Endodermal cell (in vitro differentiated cells): ENCODE data around the gene ADAMTS17. TPM values are rescaled to one million over a fixed set of nuclear protein-coding genes. Genes with fewer than 3 reads are reported as not detected.
A peak's percentile ranks its signal among the peaks of the same experiment; 100 is the strongest.

Experiments used
- DNase-seq: peaks from one replicate; pipeline ENCODE4 v3.0.0-alpha.2; 2017
- H3K27ac ChIP-seq: 2 replicates; pipeline ENCODE4 v1.5.1; 2013; ENCODE audit warnings: mild to moderate bottlenecking, low read depth, low read length, moderate library complexity
- H3K27me3 ChIP-seq: 2 replicates; pipeline ENCODE4 v1.6.1; 2013; ENCODE audit warnings: mild to moderate bottlenecking, low read length, moderate library complexity; ENCODE audit not compliant: insufficient read depth, control insufficient read depth, poor library complexity, severe bottlenecking
- H3K36me3 ChIP-seq: 2 replicates; pipeline ENCODE4 v1.7.0; 2013; ENCODE audit warnings: mild to moderate bottlenecking, low read length, moderate library complexity; ENCODE audit not compliant: control insufficient read depth, insufficient read depth
- H3K4me1 ChIP-seq: one replicate; pipeline ENCODE4 v1.7.0; 2013; ENCODE audit warnings: low read length; ENCODE audit not compliant: control insufficient read depth, insufficient read depth
- H3K4me3 ChIP-seq: 2 replicates; pipeline ENCODE4 v1.5.1; 2013; ENCODE audit warnings: mild to moderate bottlenecking, low read length, moderate library complexity
- H3K9ac ChIP-seq: 2 replicates; pipeline ENCODE4 v1.6.1; 2013; ENCODE audit warnings: mild to moderate bottlenecking, low read length, moderate library complexity; ENCODE audit not compliant: poor library complexity, severe bottlenecking; ENCODE audit errors: extremely low read depth
- H3K9me3 ChIP-seq: 2 replicates; pipeline ENCODE4 v1.6.1; 2013; ENCODE audit warnings: mild to moderate bottlenecking, low read length, moderate library complexity; ENCODE audit not compliant: control insufficient read depth
- H3K27ac Mint-ChIP-seq: 2 replicates; pipeline ENCODE4 v1.8.0; 2020; ENCODE audit warnings: mixed read lengths
- H3K27me3 Mint-ChIP-seq: 2 replicates; pipeline ENCODE4 v1.8.0; 2021; ENCODE audit warnings: mild to moderate bottlenecking, mixed read lengths; ENCODE audit not compliant: insufficient read depth
- H3K36me3 Mint-ChIP-seq: 2 replicates; pipeline ENCODE4 v1.8.0; 2020; ENCODE audit warnings: low read depth, mixed read lengths
- H3K4me1 Mint-ChIP-seq: 2 replicates; pipeline ENCODE4 v1.8.0; 2020; ENCODE audit warnings: mixed read lengths
- H3K4me3 Mint-ChIP-seq: 2 replicates; pipeline ENCODE4 v1.8.0; 2020; ENCODE audit warnings: mild to moderate bottlenecking, moderate library complexity, mixed read lengths
- H3K9me3 Mint-ChIP-seq: 2 replicates; pipeline ENCODE4 v1.8.0; 2020; ENCODE audit warnings: mild to moderate bottlenecking, mixed read lengths
- CTCF ChIP-seq: fragments of 200-600 bp; sonication (generic); conservative IDR thresholded peaks from 2 replicates; pipeline ENCODE4 v1.5.0; 2021; ENCODE audit warnings: antibody characterized with exemption, mild to moderate bottlenecking
- WGBS, 2 experiments: methylation state at CpG; one replicate each; pipeline versions ENCODE4 v1.1.5 to v1.1.7; 2013; ENCODE audit warnings: missing lambda C conversion rate in 2 of 2, mixed read lengths in 1 of 2; ENCODE audit not compliant: insufficient coverage in 1 of 2, insufficient read length in 1 of 2; 5-methylcytosine and 5-hydroxymethylcytosine counted together
- total RNA-seq, 2 donors: library from RNA; stranded (reverse); fragmentation: NEBNext Ultra II Directional in 1 of 2; extraction: Animal tissue kit (Norgen Biotek cat#: 25700) in 1 of 2; gene quantifications; 2 replicates in 1 of 2; 3 replicates in 1 of 2; pipeline ENCODE4 v1.2.1, GENCODE V29; 2021

The ADAMTS17 gene
- total RNA-seq, 2 donors from 2014 or later, result 0.82 to 2.3 TPM

- Mint-ChIP-seq H3K4me1 (peaks cover 34% of the 10 kb centered on the region), H3K4me3 (no peak overlapping the region), H3K27ac (no peak overlapping the region), H3K27me3 (peaks cover 2% of the 10 kb centered on the region), H3K36me3 (peaks cover 9% of the 10 kb centered on the region), H3K9me3 (peaks cover 13% of the 10 kb centered on the region)
- WGBS, 2 experiments, result 90 to 91% methylated on average over 21 to 29 of the region's 29 CpGs
- no peak overlapping the region for H3K9ac ChIP-seq
- H3K27ac ChIP-seq, result no peak overlapping the region
- no peaks in the 10 kb centered on the region for H3K9me3 ChIP-seq
- peaks cover 9% of the 10 kb centered on the region for H3K4me1 ChIP-seq
- H3K36me3 ChIP-seq, result no peaks in the 10 kb centered on the region
- no peak overlapping the region for H3K4me3 ChIP-seq
- no peaks in the 10 kb centered on the region for H3K27me3 ChIP-seq
- no peak for TF ChIP-seq CTCF
- DNase-seq, result peak; percentile 48
Measured at GRCh38 chr15:99992611-99993231, 349.1 kb downstream of the ADAMTS17 start.

- Histone ChIP-seq H3K4me3 (no peak overlapping the region), H3K27me3 (no peaks in the 10 kb centered on the region), H3K9me3 (no peaks in the 10 kb centered on the region), H3K9ac (no peak overlapping the region), H3K27ac (no peak overlapping the region), H3K36me3 (no peaks in the 10 kb centered on the region), H3K4me1 (peaks cover 3% of the 10 kb centered on the region)
- H3K27me3 Mint-ChIP-seq, result peaks cover 2% of the 10 kb centered on the region
- H3K4me1 Mint-ChIP-seq, result peaks cover 27% of the 10 kb centered on the region
- DNase-seq, result no peak
- H3K27ac Mint-ChIP-seq, result no peak overlapping the region
- peaks cover 16% of the 10 kb centered on the region for H3K9me3 Mint-ChIP-seq
- TF ChIP-seq CTCF, result no peak
- WGBS, 2 experiments, result 94 to 97% methylated on average over 9 of the region's 9 CpGs
- peaks cover 9% of the 10 kb centered on the region for H3K36me3 Mint-ChIP-seq
- no peak overlapping the region for H3K4me3 Mint-ChIP-seq
Measured at GRCh38 chr15:99989095-99989494, 352.7 kb downstream of the ADAMTS17 start.

GRCh38 chr15:99987701-99988100 lies 354.1 kb downstream of the ADAMTS17 start:
- H3K36me3 Mint-ChIP-seq, result peaks cover 9% of the 10 kb centered on the region
- no peak overlapping the region for H3K4me3 ChIP-seq
- H3K27ac Mint-ChIP-seq, result no peak overlapping the region
- no peaks in the 10 kb centered on the region for H3K27me3 ChIP-seq
- no peak for DNase-seq
- TF ChIP-seq CTCF, result no peak
- no peak overlapping the region for H3K9ac ChIP-seq
- no peak overlapping the region for H3K4me3 Mint-ChIP-seq
- peaks cover 2% of the 10 kb centered on the region for H3K27me3 Mint-ChIP-seq
- H3K9me3 Mint-ChIP-seq, result peaks cover 16% of the 10 kb centered on the region
- H3K36me3 ChIP-seq, result no peaks in the 10 kb centered on the region
- WGBS, 2 experiments, result 76 to 100% methylated on average over 1 to 3 of the region's 3 CpGs
- H3K4me1 ChIP-seq, result peaks cover 10% of the 10 kb centered on the region
- H3K27ac ChIP-seq, result no peak overlapping the region
- H3K4me1 Mint-ChIP-seq, result peaks cover 31% of the 10 kb centered on the region
- H3K9me3 ChIP-seq, result no peaks in the 10 kb centered on the region
